Stimulated activated CD8-positive, alpha-beta memory T cell treated with anti-CD3 and anti-CD28 coated beads, Interleukin-4, amount 100 ng/mL, for 48 hours (primary cell): Measurements from ENCODE around the gene TYW1.
"Not testable (repeated sequence)": the region's sequence is repeated elsewhere in the genome, so short reads cannot be mapped to it uniquely, and the experiment has no call there.

Experiments
- DNase-seq: peaks from one replicate; pipeline ENCODE4 v3.0.0-alpha.2; 2020

TYW1 gene

DNA sequence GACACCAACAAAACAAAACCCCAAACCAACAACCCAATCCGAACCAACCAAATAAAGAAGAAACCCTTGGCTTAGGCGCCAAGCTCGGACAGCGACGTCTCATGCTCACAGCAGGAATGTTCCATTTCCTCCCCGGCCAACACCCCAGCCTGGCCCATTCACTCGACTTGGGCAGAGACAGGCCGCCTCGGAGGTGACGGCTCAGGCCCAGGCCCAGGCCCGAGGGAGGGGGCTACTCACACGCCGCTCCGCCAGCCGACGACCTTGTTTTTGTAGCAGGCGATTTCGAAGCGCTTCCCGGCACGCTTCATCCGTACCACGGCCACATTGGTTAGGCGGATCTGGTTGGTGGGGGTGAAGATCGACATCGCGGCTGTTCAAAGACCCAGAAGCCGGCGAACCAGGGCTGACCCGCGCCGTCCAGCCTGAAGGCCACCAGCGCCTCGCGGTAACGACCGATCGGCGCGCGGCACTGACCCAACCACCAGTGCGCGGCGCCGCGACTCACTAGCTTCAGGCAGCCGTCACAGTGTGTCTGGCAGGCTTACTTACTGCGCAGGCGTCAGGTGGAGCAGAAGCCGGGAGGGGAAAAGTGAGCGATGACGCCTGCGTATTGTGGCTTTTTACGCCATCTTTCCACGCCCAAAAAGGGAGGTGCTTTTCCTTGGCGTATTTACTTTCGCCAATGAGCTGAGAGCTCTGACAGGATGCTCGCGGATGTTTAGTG, 1.4 kb upstream of the TYW1 start, which contains the start of gene SBDS:
Gene SBDS (minus strand): TSS at position 537 of the 727 bp plus-strand sequence. CDS start 169 bp downstream, at position 368.
- DNase-seq: peak; percentile 93

DNA sequence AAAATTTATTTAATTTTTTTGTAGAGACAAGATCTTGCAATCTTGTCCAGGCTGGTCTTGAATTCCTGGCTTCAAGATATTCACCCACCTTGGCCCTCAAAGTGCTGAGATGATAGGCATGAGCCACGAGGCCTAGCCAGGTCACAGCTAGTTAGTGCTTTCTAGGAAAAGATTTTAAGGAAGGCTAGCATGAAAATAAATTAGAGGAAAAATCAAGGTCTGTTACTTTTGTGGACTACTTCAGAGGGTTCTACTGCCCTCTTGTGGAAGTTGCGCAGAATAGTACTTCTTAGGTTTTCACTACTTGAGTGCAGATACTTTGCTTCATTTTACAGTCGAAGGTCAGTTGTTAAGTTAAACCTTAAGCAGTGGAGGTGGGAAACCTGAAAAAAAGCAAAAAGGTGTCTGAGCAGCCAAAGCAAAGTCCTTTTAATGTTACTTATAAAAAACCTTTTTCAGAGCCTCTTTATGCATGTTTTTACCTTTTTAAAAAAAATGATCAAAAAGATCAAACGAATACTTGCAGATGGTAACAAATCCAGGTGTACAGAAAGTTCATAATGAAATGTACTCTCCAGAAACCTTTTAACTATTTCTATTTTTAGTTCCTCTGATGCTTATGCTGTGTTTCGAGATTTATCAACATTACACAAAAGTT, 4.1 kb downstream of the TYW1 start:
- DNase-seq: not testable (repeated sequence)

GRCh38 chr7:67004145-67004544, 7.5 kb downstream of the TYW1 start:
- DNase-seq: not testable (repeated sequence)

DNA sequence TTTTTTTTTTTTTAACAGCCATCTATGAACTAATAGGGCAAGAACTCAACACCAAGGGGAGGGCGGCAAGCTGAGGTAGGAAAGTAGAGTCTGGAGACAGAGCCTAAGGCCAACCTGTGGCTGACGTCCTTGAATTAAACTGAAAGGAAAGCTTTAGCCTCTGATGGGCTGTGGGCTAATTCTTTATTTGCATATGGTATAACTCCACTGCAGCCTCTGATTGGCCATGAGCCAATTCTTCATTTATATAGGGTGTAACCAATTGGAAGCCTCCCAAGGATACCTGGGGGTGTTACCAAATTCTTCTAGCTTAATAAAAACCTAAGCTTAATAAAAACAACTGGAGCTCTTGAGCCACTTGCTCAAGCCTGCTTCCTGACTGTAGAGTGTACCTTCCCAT, 10.3 kb downstream of the TYW1 start:
- no peak for DNase-seq

GRCh38 chr7:67008260-67008659, 11.6 kb downstream of the TYW1 start:
- no peak for DNase-seq

DNA sequence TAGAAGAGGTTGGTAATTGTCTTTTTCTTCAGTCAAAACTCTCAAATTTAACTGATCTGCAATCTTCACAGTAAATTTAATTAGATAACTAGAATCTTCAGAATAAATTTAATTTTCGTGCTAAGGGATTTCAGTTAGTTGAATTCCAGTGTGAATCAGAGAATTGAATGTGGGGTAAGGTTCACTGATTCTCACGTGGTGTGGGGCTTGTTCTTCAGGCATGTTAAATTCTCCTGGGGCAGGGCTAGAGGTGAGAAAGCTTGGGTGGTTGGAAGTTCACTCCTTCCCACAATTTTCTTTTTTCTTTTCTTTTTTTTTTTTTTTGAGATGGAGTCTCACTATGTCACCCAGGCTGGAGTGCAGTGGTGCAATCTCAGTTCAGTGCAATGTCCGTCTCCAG, 13.0 kb downstream of the TYW1 start:
- not testable (repeated sequence) for DNase-seq

GRCh38 chr7:67014076-67014622, 17.5 kb downstream of the TYW1 start:
- DNase-seq: not testable (repeated sequence)

DNA sequence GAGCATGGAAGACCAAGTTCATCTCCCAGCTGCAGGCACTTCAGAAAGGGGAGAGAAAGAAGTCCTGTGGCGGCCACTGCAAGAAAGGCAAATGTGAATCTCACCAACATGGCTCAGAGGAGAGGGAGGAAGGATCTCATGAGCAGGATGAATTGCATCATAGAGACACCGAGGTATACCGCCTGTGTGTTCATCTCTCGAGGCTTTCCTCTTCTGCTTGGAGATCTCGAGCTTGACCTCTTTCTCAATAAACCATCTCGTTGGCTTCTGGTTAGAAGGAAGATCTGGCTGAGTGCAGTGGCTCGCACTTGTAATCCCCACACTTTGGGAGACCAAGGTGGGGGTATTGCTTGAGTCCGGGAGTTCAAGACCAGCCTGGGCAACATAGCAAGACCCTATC, 21.3 kb downstream of the TYW1 start:
- not testable (repeated sequence) for DNase-seq

GRCh38 chr7:67018940-67019339, 22.3 kb downstream of the TYW1 start:
- DNase-seq: peak; percentile 37

DNA sequence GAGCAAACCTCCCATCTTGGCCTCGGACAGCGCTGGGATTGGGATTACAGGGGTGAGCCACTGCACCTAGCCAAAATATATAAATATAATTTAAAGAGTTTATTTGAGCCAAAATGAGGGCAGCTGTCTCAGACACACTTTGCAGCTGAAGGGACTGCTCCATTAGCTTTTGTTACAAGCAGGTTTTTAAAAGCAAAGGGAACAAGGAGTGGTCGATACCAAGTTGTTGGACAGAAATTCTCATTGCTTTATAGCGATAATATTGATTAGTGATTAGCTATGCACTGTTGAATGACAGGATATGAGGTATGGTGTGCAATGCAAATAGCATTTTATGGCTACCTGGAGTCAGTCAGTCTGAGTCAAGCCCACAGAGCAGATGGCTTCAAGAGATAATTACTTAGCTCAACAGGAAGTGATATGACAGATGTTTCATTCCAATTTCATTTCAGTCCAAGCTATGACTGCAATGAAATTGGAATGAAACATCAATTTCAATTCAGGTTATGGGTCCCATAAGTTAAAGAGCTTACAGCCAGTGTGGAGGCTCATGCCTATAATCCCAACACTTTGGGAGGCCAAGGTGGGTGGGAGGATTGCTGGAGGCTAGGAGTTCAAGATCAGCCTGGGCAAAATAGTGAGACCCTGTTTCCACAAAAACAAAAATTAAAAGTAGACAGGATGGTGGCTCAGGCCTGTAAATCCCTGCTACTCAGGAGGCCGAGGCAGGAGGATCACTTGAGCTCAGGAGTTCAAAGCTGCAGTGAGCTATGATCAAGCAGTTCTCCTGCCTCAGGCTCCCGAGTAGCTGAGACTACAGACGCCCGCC, 23.1 kb downstream of the TYW1 start:
- no peak for DNase-seq

DNA sequence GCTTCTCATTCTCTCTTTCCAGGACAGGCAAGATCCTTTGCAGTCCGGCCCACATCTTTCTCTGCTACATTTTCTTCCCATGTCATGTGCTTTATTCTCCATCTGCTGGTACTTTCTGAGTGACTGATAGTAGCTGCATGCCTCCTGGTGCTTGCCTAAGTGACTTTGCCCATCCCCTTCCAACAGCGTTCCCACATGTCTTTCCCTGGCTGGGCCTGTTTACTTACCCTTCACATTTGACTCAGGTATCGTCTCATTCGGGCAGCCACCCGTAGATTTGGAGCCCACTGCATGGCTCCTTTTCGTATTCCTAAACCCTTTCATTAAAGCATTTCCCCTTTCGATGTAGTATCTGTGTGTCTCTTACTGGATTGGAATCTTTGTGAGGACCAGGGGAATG, 24.6 kb downstream of the TYW1 start:
- DNase-seq: no peak

DNA sequence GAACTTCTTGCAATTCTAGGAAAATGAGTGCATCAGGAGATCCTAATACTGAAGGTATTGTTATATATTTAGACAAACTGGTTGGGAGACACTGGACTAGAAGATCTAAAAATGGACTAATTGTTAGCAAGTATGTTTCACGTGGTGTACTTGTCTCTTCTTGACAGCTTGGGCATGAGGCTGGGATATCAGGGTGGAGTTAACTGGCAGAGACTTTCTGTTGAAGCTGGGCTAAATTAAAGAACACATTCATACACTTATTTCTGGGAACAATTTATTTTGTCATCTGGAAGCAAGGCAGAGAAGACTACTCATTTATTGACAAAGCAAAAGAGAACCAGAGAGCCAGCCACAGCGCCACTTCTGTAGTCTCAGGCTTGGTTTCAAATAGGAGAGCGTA, 25.9 kb downstream of the TYW1 start:
- no peak for DNase-seq

- DNase-seq: not testable (repeated sequence)
Measured at GRCh38 chr7:67025459-67025858, 28.8 kb downstream of the TYW1 start.

GRCh38 chr7:67031685-67032084, 35.1 kb downstream of the TYW1 start:
- not testable (repeated sequence) for DNase-seq

DNA sequence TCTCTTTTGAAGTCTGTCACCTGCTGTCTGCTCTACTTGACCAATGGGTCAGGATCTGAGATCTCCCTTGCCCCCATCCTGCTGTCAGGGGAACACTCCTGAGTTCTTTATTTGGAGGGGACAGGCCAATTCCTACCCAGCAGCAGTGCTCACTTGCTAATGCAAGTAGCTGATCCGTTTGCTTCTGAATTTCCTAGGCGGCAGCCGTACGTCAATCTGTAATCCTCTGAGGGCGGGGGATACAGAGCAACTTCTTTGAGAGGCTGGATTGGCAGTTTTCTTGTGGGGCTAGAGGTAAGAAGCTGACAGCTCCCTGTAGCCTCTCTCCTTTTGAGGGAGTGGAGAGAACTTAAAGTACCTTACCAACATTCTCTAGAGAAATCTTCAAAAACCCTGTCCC, 36.6 kb downstream of the TYW1 start:
- no peak for DNase-seq

GRCh38 chr7:67036432-67037395, 40.1 kb downstream of the TYW1 start:
- DNase-seq: not testable (repeated sequence)

- DNase-seq: not testable (repeated sequence)
Measured at GRCh38 chr7:67040832-67041231, 44.2 kb downstream of the TYW1 start.

GRCh38 chr7:67042781-67043558, 46.3 kb downstream of the TYW1 start:
- not testable (repeated sequence) for DNase-seq

DNA sequence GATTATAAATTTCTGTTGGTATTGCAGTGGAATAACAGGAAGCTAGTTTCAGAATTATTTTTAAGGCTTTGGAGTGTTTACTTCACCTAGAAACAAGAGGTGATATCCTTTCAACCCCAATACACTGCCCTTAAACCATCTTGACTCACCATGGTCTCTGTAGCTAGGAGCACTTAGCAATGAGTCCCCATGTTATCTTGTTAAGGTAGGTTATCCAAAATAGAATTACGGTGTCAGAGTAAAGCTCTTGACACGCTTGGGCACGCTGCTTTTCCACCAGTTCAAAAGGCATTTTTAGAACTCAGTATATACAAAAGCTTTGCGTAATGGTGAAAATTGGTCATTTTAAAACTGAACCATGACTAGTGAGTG, 46.9 kb downstream of the TYW1 start:
- not testable (repeated sequence) for DNase-seq

GRCh38 chr7:67045496-67045995, 48.9 kb downstream of the TYW1 start:
- DNase-seq: no peak

DNA sequence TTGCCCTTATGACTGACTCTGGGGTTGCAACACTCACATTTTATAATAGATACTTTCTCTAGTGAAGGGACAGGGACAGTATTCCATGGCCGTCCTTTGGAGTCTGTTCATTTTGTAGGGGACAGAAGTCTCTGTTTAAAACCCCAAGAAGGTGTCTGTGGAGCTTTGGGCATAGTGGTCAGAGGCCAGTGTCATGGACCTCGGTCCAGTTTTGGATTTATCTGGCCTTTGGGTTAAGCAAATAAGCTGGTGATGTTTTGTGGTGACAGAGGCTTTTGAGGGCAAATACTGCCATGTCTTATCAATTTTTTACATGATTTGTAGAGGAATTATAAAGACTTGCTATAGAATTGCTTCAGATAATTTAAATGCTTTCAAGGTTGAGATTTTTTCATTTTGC, 50.2 kb downstream of the TYW1 start:
- not testable (repeated sequence) for DNase-seq
